CD4-positive, alpha-beta T cell treated with Interleukin-2 at 100 ng/mL for 4 hours (primary cell): ENCODE results near the gene KCNIP1.

Experiments
- DNase-seq: peaks from one replicate; pipeline ENCODE4 v3.0.0-alpha.2; 2020; ENCODE audit warnings: low spot score

Gene KCNIP1

DNA sequence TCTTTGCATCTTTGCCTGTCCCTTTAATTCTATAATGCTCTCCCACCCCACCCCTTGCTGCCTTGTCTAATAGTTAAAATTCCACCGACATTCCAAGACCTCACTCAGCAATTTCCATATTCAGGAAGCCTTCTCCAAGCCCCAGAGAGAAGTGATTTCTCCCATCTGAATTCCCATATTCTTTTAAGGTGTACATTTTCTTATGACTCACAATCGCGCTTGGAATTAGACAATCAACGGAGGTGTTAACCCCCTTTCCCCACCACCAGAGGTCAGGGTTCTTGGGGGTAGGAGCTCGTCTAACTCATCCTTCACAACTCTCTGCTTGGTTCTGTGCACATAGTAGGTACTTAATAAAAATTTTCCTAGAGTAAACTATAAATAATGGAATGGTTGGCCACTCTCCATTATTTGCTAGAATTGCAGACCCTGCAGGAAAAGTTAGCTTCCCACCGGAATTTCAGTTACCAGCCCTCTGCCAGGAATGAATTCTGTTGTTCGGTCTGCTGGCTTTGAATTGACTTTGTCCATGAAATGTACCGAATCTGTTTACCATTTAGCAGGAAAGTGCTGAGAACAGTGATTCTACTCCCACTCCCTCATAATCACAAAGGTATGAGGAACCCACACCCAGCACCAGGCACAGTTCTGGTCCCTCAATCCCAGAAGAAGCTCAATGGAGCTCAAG, 5.0 kb downstream of the KCNIP1 start:
- no peak for DNase-seq

- DNase-seq: no peak
These were observed 5.5 kb downstream of the KCNIP1 start for GRCh38 chr5:170509348-170509660.

GRCh38 chr5:170510126-170510525, 6.3 kb downstream of the KCNIP1 start:
- no peak for DNase-seq

DNA sequence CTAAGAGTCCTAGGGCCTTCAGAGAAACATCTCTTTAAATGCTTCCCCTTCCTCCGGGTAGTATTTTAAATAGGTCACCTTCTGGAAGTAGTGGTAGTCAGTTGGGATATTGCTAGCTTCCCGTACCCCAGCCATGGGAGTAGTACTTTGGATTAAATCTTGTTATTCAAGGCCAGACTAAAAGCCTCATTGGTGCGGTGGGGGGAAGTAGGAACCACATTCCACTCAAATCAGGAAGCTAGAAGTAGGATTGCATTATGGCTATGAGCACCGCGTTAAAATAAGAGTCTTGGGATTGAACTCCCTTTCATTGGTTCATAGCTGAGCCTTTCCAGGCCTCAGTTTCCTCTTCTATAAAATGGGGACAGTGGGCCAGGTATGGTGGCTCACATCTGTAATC, 6.7 kb downstream of the KCNIP1 start:
- DNase-seq: no peak

GRCh38 chr5:170511551-170512258, 7.9 kb downstream of the KCNIP1 start:
- no peak for DNase-seq

DNA sequence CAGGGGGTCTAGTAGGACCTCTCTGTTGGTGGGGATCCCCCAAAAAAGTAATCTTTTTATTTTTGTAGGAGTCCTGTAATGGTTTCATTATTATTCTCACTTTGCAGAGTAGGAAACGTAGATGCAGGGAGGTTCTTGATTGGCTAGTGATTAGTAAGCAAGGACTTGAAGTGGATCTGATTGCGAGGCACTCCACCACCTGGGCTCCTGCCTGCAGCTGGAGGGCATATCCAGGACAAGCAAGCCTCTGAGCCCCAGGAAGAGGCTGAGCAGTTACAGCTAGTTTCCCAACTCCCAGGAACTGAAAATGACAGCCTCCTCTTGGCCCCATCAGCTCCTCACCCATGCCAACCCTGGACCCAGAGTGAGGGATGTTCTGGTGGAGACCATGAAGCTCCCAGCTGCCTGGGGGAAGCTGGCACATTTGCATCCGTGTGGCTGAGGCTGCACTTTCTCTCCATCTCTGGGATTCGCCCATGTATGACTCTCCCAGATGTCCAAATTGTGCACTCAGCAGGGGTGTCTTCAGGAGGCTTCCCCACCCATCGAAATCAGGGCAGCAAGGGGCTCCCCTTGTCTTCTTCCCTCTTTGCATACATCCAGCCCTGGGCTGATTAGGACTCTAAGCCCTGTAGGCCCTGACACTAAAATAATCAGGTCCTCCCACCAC, 10.2 kb downstream of the KCNIP1 start:
- no peak for DNase-seq

GRCh38 chr5:170517411-170517810, 13.6 kb downstream of the KCNIP1 start:
- no peak for DNase-seq

- DNase-seq: no peak
These were observed 14.5 kb downstream of the KCNIP1 start for GRCh38 chr5:170518277-170518676.

GRCh38 chr5:170519549-170519948, 15.7 kb downstream of the KCNIP1 start:
- DNase-seq: no peak

DNA sequence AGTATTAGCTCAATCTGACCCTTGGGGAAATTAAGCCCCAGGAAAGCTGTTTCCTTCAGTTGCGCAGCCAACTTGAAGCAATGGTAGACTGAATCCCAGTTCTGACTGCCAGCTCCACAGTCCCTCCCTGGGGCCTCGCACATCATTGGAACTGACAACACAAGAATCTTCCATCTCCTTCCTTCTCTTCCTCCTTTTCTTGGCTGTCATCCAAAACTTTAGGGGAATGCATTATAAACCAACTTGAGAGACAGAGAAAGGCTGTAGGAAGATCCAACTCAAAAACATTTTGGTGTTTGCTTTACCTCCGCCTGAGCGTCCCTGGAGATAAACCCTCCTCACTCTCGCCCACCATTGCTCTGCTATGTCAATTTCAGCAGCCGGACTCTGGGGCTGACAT, 16.6 kb downstream of the KCNIP1 start:
- no peak for DNase-seq

- no peak for DNase-seq
These were observed 18.7 kb downstream of the KCNIP1 start for GRCh38 chr5:170522211-170523141.

GRCh38 chr5:170523142-170523551, 19.3 kb downstream of the KCNIP1 start:
- DNase-seq: no peak

DNA sequence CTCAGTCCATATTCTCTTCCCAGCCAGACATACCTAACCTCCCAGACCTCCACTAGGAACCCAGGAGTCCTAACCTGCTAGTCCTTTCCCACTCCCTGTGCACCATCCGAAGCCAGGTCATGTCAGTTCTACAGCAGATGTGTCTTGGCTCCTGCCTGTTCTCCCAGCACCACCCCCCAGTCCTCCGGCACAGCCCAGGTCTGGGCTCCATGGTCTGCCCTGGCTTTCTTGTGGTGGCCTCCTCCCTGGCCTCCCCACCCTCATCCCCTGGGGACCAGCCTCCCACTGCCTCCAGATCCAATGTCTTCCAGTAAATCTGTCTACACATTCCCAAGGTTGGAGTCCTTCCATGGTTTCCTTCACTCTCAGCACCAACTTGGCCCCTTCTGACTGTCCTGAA, 20.0 kb downstream of the KCNIP1 start:
- no peak for DNase-seq

GRCh38 chr5:170524576-170524975, 20.8 kb downstream of the KCNIP1 start:
- no peak for DNase-seq

- DNase-seq: no peak
These were observed 21.8 kb downstream of the KCNIP1 start for GRCh38 chr5:170525470-170526211.

GRCh38 chr5:170527991-170528390, 24.2 kb downstream of the KCNIP1 start:
- no peak for DNase-seq

GRCh38 chr5:170528976-170529375, 25.2 kb downstream of the KCNIP1 start:
- DNase-seq: no peak

DNA sequence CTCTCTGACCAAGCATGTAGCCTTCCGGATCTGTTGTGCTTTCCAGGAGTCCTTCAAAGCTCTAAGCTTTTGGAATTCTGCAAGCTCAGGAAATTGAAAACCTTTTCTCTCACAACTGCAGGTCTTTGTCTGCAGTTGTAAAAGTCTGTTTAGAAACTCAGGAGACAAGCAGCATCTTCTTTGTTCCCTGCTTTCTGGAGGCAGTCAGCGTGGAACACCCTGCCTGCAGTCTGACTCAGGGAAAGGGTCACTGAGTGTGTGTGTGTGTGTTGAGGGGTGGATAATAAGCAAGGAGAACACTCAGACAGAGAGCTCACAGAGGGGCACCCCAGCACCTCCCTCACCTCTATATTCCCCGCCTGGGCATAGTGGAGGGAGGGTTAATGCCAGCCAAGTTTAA, 29.1 kb downstream of the KCNIP1 start:
- no peak for DNase-seq

GRCh38 chr5:170533383-170533782, 29.6 kb downstream of the KCNIP1 start:
- DNase-seq: no peak

GRCh38 chr5:170534177-170534576, 30.4 kb downstream of the KCNIP1 start:
- no peak for DNase-seq

- DNase-seq: no peak
These were observed 31.1 kb downstream of the KCNIP1 start for GRCh38 chr5:170534941-170535340.

DNA sequence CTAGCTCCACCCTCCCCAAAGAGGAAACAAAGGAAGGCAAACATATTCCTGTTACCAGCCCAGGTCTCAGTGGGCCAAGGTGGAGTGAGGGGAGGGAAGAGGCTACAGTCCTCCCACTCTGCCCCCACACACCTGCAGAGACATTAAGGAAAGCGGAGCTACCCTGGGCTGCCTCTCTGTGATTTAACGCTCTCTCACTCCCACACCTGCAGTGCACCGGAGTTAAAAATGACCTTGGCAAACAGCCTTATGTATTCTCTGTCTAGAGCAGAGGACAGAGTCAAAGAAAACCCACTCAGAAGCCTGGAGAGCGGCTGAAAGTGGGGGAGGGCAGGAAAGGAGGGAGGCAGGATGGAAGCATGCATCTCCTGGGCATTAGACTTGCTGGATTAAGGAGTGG, 32.7 kb downstream of the KCNIP1 start:
- no peak for DNase-seq
